ELR (cell line): Measurements from ENCODE around the gene KCNC2.

ENCODE experiments used
- DNase-seq: peaks from one replicate; pipeline ENCODE4 v3.0.0-alpha.2; 2015; ENCODE audit warnings: low read depth

KCNC2 gene

DNA sequence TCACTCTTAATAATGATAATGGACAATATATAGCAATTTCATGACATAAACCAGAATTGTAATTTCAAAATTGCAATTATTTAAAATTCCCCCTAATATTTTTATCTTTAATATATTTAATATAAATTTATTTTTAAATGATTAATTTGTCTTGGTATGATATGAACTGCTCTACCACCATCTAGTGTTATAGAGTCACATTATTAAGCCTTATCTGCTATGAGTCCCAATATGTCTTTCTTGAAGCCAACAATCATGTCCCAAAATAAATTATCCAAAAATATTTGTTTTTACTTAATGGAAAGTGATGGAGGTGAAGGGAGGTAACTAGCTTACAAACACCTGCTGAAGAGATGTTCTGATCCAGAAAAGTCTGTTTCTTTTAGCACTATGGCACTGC, 151.4 kb downstream of the KCNC2 start:
- DNase-seq: peak; percentile 19

DNA sequence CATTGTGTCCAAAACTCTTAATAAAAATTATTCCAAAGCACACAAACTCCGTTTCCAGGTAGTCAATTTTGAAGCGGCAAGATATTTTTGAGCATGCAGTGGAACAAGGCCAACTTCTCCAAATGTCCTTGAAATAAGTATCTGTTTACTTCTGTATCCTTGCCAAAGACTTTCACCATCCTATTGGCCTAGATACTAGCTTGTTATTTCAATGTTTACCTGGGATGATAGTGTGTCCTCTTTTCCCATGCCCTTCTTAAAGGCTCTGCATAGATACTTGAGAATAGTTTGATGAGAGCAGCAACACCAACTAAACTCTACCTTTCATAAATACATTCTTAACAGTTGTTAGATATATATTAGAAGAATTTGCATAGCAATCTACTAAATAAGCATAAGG, 160.9 kb downstream of the KCNC2 start:
- no peak for DNase-seq

GRCh38 chr12:75047885-75048525, 161.6 kb downstream of the KCNC2 start:
- DNase-seq: no peak

- no peak for DNase-seq
These were observed 167.5 kb downstream of the KCNC2 start for GRCh38 chr12:75042125-75042524.

DNA sequence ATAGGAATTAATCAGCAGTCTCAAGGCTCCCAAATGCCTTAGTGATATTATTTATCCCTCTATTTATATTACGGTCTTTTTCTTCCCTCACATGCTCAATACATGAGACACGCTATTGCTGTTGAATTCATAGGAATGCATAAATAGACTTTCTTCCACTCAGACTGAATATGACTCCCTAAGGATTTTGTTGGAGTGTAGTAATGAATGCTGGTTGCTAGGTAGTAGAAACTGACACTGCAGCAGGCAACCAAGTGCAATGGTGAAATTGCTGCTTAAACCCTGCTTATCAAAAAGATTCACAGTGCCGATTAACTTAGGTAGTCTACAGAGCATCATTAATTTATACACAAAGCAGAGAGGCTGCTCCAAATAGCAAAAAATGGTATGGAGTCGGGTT, 168.2 kb downstream of the KCNC2 start:
- no peak for DNase-seq

GRCh38 chr12:75020068-75020557, 189.5 kb downstream of the KCNC2 start:
- DNase-seq: peak; percentile 6

DNA sequence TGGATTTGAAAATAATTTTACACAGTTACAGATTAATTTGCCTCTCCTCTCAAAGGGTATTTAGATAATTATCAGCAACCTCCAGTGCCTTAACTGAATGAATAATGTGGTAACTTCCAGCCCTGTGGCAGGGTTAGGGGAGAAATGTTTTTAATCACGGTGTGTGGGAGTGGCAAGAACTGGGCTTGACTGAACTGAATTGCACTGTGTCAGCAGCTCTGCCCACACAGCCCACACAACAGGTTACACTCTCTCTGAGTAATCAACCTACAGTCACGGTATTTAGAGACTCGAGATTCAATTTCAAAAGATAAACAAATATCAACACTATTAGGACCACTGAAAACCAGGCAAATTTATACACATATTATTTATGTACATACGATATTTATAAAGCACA, 198.5 kb downstream of the KCNC2 start:
- DNase-seq: peak; percentile 30

- no peak for DNase-seq
These were observed 202.5 kb downstream of the KCNC2 start for GRCh38 chr12:75007133-75007532.

GRCh38 chr12:75000120-75000519, 209.5 kb downstream of the KCNC2 start:
- DNase-seq: peak; percentile 10

DNA sequence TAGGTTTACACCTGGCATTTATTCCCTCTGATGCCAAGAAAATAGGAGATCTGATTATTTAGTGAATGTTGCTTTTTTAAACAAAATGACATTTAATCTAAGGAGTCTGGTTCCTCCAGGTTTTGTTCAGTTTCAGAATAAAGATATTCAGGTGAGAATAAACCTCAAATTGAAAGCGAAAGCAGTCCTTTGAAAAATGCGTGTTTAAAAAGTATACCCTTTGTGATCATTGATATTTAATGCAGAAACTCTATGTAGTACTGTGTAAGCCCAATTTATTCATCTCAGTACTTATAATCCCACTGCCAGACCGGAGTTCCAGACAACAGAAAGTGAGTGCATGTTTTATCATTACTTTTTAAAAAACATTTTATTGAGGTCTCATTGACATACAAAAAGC, 210.2 kb downstream of the KCNC2 start:
- DNase-seq: peak; percentile 4
